GM21825 (cell line): ENCODE data around the gene KCNQ4.

Source experiments
- ATAC-seq: cut with Tn5 transposase; IDR thresholded peaks from one replicate; pipeline ENCODE4 v1.9.1; 2021; ENCODE audit warnings: mild to moderate bottlenecking, moderate library complexity; ENCODE audit not compliant: unreplicated experiment

Gene KCNQ4

DNA sequence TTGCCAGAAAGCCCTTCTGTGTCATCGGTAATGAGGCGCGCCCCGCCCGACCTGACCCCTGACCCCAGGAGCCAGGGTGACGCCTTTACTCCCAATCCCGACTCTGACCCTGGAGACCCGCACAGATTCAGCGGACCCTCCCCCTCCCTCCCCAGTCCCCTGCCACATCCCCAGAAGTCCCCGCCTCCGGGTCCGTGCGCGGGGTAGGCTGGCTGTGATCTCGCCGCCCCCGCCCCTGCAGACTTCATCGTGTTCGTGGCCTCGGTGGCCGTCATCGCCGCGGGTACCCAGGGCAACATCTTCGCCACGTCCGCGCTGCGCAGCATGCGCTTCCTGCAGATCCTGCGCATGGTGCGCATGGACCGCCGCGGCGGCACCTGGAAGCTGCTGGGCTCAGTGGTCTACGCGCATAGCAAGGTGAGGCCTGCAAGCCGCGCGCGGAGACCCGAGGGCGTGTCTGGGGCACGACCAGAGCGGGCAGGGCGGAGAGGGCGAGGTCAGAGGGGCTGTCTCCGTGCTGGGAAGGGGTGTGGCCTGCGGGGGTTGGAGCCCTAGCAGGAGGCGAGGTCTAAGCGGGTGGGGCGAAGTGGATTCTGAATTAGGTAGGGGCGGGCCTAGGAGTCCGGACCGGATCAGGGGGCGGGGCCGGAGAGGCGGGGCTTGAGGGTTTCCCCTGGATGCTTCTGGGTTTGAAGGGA is 34.8 kb downstream of the KCNQ4 start:
- peak; percentile 89 for ATAC-seq

DNA sequence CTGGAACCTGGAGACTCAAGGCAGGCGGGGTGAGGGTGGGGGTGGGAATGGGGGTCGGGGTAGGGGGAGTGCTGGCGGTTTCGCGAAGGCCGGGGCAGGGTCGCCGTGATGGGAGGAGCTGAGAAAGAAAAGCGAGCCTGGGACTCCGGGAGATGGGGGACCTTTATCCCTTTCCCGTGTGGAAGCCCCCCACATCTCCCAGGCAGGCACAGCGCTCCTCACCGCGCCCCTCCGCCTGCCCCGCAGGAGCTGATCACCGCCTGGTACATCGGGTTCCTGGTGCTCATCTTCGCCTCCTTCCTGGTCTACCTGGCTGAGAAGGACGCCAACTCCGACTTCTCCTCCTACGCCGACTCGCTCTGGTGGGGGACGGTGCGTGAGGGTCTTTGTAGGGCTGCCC is 35.5 kb downstream of the KCNQ4 start:
- ATAC-seq, result no peak

- ATAC-seq, result no peak
Measured at GRCh38 chr1:40820251-40820797, 36.7 kb downstream of the KCNQ4 start.

DNA sequence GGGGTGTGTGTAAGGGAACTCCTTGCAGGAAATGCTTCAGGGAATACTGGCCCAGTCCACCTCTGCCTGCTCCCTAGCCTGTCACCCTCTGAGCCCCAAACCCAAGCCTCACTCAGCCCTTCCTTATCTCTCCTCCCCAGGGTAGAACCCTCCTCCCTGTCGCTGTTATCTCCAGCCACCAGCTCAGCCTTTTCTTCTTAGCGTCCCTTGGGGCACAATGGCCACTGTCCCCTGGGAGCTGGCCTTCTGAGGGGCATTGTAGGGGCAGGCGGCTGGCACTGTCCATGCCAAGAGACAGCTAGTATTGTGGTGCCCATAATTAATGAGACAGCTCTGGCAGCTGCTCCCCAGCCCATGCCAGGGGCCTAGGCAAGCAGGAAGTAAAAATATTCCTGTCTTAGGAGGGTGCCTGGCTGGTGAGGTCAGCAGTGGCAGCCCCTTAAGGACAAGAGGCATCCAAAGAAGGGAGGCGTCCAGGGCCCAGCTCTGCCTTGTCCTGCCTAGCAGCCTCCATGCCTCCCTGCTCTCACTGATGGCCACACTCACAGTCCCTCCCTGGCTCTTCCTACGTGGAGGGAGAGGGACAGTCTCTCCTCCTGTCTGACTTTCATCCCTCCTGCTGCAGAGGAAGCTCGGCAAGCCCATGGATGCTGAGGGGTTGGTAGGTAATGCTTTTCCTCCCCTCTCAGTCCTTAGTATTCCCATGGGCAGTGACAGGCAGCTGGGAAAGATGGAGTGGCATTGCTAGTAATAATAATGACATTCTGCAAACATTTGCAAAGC is 37.5 kb downstream of the KCNQ4 start:
- no peak for ATAC-seq

DNA sequence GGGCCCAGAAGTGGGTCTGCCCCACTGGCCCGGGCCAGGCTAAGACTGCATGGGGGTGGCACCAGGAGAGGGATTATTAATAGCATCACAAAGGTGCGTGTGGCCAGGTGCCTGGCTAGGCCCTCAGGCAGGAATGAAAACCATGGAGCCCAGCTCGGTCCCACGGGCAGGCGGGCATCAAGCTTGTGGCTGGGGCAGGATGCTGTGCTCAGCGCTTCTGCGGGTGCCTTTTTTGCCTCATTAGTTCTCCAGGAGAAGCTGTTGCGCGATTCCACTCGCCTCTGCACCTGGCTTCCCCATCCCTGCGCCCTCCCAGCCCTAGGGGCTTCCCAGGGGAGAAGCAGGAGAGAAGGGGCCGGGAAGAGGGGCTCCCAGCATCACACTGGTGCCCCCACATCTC is 39.3 kb downstream of the KCNQ4 start:
- ATAC-seq, result no peak

DNA sequence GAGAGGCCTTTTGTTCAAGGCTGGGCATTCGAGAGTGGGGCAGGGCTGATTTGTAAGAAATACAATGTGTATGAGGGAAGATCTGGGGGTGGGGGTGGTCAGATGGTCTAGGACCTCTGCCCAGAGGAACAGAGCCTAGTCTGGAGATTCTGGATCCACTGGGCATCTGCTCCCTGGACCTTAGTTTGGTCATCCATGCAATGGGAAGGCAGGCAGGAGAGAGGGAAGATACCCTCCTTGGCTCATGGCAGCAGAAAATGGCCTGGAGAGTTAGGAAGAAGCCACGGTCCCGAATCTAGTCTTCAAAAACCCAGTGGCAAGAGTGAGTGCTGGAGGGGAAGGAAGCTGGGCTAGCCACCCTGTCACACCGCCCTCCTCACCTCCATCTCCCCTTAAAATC is 39.8 kb downstream of the KCNQ4 start:
- ATAC-seq, result no peak

DNA sequence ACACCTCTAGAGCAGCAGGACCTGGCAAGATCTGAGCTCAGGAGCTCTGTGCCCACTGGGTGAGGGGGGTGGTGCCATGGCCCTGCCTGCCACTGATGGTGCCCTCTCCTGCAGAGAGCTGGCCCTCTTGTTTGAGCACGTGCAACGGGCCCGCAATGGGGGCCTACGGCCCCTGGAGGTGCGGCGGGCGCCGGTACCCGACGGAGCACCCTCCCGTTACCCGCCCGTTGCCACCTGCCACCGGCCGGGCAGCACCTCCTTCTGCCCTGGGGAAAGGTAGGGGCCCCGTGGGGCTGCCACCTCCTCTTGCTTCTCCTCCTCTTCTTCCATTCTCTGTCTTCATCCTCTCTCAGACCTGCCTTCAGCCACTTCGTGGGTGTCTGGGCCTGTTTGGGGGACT is 40.4 kb downstream of the KCNQ4 start:
- no peak for ATAC-seq

DNA sequence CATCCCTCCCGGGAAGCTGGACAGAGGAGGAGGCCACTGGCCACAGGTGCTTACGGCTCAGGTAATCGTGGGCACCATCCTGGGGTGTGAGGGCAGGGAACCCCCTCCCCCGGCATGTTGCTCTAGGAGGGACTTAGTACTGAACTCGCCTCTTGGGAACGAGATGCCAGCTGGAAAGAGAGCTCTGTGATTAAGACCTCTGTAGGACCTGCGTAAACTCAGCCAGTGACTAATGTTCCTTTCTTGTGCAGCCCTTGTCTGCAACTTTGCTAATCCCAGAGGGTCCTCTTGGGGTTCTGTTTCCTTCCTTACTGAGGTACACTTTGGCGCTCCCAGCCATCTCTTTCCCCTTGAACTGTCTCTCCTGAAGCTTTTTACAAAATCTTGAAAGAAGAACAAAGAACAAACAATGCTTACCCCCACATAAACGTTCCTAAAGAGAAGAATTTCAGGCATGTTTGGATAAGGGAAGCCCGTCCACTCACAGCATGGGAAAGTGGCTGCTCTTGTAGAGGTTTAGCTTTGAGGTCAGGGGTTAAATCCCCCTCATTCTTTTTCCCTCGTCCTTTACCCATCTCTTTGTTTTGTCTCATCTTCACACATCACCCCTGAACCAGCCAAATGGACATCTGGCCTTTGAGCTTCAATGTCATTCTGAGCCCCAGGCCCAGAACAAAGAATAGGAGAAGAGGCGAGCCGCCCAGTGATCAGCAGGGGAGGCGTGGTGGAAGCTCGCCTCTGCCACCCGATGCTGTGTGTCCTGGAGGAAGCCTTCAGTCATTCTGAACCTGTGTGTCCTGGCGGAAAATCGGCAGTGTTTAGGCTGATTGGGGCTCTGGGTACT is 41.2 kb downstream of the KCNQ4 start:
- ATAC-seq, result no peak

DNA sequence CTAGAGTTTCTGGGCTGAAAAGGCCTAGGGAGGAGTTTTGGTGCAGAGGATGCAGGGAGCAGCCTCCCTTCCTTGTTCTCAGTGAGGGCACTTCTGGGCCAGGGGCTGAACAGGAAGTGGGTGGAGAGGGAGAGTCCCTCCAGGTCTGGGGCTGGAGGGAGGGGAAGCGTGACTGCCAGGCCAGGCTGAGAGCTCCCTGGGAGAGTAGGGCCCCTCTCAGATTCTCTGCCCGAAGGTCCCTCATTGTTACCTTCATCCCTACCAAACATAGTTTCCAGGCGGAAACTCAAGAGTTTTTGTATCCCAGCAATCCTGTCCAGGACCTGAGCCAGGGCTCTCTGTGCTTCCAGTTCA is 41.8 kb downstream of the KCNQ4 start:
- ATAC-seq, result peak; percentile 68

- no peak for ATAC-seq
Measured at GRCh38 chr1:40825996-40826395, 42.4 kb downstream of the KCNQ4 start.

GRCh38 chr1:40829631-40830245 is 46.2 kb downstream of the KCNQ4 start:
- no peak for ATAC-seq

GRCh38 chr1:40830419-40830943 is 46.9 kb downstream of the KCNQ4 start:
- ATAC-seq, result no peak

DNA sequence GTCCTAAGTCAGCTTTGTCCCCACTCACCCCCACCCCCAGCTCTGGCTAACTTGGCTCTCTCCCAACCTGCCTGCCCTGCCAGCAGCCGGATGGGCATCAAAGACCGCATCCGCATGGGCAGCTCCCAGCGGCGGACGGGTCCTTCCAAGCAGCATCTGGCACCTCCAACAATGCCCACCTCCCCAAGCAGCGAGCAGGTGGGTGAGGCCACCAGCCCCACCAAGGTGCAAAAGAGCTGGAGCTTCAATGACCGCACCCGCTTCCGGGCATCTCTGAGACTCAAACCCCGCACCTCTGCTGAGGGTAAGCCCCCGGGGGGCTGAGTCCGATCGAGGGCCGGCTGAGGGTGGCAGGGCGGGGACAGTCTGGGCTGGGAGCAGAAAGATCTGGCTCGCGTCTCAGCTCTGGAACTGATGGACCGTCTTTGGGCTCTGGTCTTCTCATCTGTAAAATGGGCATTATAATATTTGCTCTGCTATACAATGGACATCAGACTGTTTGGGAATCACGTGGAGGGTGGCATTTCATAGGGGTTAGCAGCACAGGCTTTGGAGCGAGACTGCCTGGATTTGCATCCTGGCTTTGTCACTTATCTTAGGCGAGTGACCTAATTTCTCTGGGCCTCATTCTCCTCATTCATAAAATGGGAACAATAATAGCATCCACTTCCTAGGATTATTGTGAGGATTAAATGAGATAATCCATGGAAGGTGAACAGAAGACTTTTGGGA is 47.6 kb downstream of the KCNQ4 start:
- ATAC-seq, result no peak

- ATAC-seq, result no peak
Measured at GRCh38 chr1:40833979-40834378, 50.4 kb downstream of the KCNQ4 start.

DNA sequence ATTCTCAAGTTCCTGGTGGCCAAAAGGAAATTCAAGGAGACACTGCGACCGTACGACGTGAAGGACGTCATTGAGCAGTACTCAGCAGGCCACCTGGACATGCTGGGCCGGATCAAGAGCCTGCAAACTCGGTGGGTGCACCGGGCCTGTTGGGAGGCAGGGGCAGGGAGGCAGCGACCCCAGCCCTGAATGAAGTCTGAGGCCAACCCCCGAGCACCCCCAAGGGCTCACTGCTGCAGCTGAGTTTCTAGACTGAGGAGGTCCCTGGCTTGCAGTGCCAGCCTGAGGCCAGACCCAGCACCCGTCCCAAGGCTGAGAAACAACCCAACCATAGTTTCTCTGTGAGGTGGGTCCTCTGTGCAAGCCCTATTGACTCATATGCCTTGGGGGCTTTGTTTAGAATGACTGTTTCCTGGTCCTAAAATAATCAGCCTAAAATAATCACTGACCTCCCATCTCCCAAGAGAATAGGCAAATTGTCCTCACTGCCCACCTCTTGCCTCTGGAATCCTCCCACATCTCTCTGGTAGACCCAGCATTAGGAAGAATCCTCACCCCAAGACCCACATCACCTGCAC is 51.5 kb downstream of the KCNQ4 start:
- ATAC-seq, result no peak

GRCh38 chr1:40836283-40836682 is 52.7 kb downstream of the KCNQ4 start:
- ATAC-seq, result no peak

GRCh38 chr1:40837601-40838000 is 54.0 kb downstream of the KCNQ4 start:
- no peak for ATAC-seq

GRCh38 chr1:40838045-40838979 is 54.7 kb downstream of the KCNQ4 start:
- no peak for ATAC-seq
